Panc1 (cell line): ENCODE results near the gene HYAL1. TPM values are rescaled to one million over a fixed set of nuclear protein-coding genes. Genes with fewer than 3 reads are reported as not detected.

Experiments
- ATAC-seq: fragments of 200-7000 bp; cut with Tn5 transposase; 2 replicates; pipeline ENCODE4 v1.9.1; 2020; ENCODE audit warnings: mild to moderate bottlenecking, moderate library complexity
- BruUV-seq: library from RNA; stranded (reverse); fragments of 400-500 nt; replicated peaks from 2 replicates; lab custom pipeline; 2021; lab: Mats Ljungman, UMichigan
- CTCF ChIA-PET: fragments of 300-600 bp; sonication (Branson Sonifier 250); formaldehyde crosslinking; loops from one replicate; lab custom pipeline; 2022; ENCODE audit warnings: antibody characterized with exemption; lab: Charles Lee
- POLR2A ChIA-PET: fragments of 300-600 bp; sonication (Branson Sonifier 250); formaldehyde crosslinking; loops from one replicate; lab custom pipeline; 2022; ENCODE audit warnings: antibody characterized with exemption; lab: Charles Lee
- DNase-seq: peaks from one replicate; pipeline ENCODE4 v3.0.0-alpha.2; 2010; ENCODE audit warnings: low read depth, low spot score
- H3K27ac ChIP-seq: 2 replicates; pipeline ENCODE4 v1.5.1; 2011; ENCODE audit warnings: mild to moderate bottlenecking, low read length, inconsistent platforms
- H3K27me3 ChIP-seq: fragments of 200-500 bp; sonication (Bioruptor generic); 2 replicates; pipeline ENCODE4 v1.6.0; 2014; ENCODE audit warnings: low read length, inconsistent platforms; ENCODE audit not compliant: control insufficient read depth, insufficient read depth
- H3K36me3 ChIP-seq: fragments of 200-500 bp; sonication (Bioruptor generic); 2 replicates; pipeline ENCODE4 v1.5.1; 2014; ENCODE audit warnings: inconsistent platforms, mild to moderate bottlenecking, low read length, moderate library complexity; ENCODE audit not compliant: control insufficient read depth, insufficient read depth
- H3K4me1 ChIP-seq: 2 replicates; pipeline ENCODE4 v1.5.1; 2011; ENCODE audit warnings: inconsistent platforms, mild to moderate bottlenecking, low read length, moderate library complexity; ENCODE audit not compliant: control insufficient read depth, insufficient read depth
- H3K4me3 ChIP-seq, 2 experiments: 2 replicates each; pipeline ENCODE4 v1.5.1; 2011 to 2012; ENCODE audit warnings: low read depth in 2 of 2, low read length in 2 of 2, mild to moderate bottlenecking in 2 of 2, inconsistent platforms in 1 of 2, moderate library complexity in 1 of 2
- H3K9me3 ChIP-seq: fragments of 200-500 bp; sonication (Bioruptor generic); 2 replicates; pipeline ENCODE4 v1.5.1; 2014; ENCODE audit warnings: low read depth, mild to moderate bottlenecking, inconsistent platforms, low read length, moderate library complexity; ENCODE audit not compliant: control insufficient read depth, insufficient read depth
- CTCF ChIP-seq: fragments of 450-650 bp; IDR thresholded peaks from 2 replicates; pipeline ENCODE4 v1.5.1; 2017; ENCODE audit warnings: mild to moderate bottlenecking
- POLR2AphosphoS5 ChIP-seq: IDR thresholded peaks from 2 replicates; pipeline ENCODE4 v1.6.1; 2012; ENCODE audit warnings: mild to moderate bottlenecking, low read depth, low read length, moderate library complexity
- REST ChIP-seq, 2 experiments: IDR thresholded peaks; 2 replicates each; pipeline ENCODE4 v1.6.1; 2011 to 2012; ENCODE audit warnings: low read depth in 2 of 2, control low read depth in 1 of 2, low read length in 1 of 2, mild to moderate bottlenecking in 1 of 2, moderate library complexity in 1 of 2; ENCODE audit not compliant: insufficient read depth in 1 of 2
- SIN3A ChIP-seq: IDR thresholded peaks from 2 replicates; pipeline ENCODE4 v1.6.1; 2012; ENCODE audit warnings: low read depth, mild to moderate bottlenecking, low read length, moderate library complexity, borderline replicate concordance; ENCODE audit not compliant: insufficient read depth
- TCF7L2 ChIP-seq: IDR thresholded peaks from 2 replicates; pipeline ENCODE4 v1.6.1; 2011; ENCODE audit warnings: mild to moderate bottlenecking, low read depth, low read length, inconsistent platforms
- in situ Hi-C: cut with HindIII; loops from 2 replicates; pipeline ENCODE4 v1.10.0; 2016; ENCODE audit warnings: low sequenced_read_pairs, low pct_unique_long_range_greater_than_20kb
- intact Hi-C: fragments of 100-400 bp; cut with micrococcal nuclease; formaldehyde crosslinking; loops from one replicate; pipeline ENCODE4 v1.10.0; 2022; ENCODE audit not compliant: unreplicated experiment
- total RNA-seq: library from RNA; stranded (reverse); gene quantifications from one replicate; pipeline ENCODE4 v1.2.1, GENCODE V29; 2021; ENCODE audit not compliant: unreplicated experiment

HYAL1 gene
- total RNA-seq, 1 experiment from 2014 or later = 0.18 TPM

GRCh38 chr3:50297384-50297775 lies 6.0 kb downstream of the HYAL1 start:
- intact Hi-C loops (no loop called here), in situ Hi-C loops (no loop called here)
- CTCF ChIA-PET = no interaction called here
- TF ChIP-seq TCF7L2 (no peak), CTCF (no peak), REST (IDR thresholded peaks at IDR 0.05; ENCODE audit: insufficient read depth in 1 of 2, low read depth in 2 of 2, low read length in 1 of 2) (no peak), POLR2AphosphoS5 (no peak), SIN3A (no peak)
- no peaks in the 10 kb centered on the region for H3K36me3 ChIP-seq
- BruUV-seq = no TSS peak
- no peak for DNase-seq
- H3K27me3 ChIP-seq = no peaks in the 10 kb centered on the region
- H3K27ac ChIP-seq = no peak overlapping the region
- POLR2A ChIA-PET = no interaction called here
- H3K4me3 ChIP-seq = no peak overlapping the region
- ATAC-seq = no peak
- H3K4me1 ChIP-seq = peaks cover 10% of the 10 kb centered on the region
- H3K9me3 ChIP-seq = no peaks in the 10 kb centered on the region

GRCh38 chr3:50296721-50297383 lies 6.5 kb downstream of the HYAL1 start:
- no peaks in the 10 kb centered on the region for H3K27me3 ChIP-seq
- no TSS peak for BruUV-seq
- in situ Hi-C loops = no loop called here
- H3K4me3 ChIP-seq = no peak overlapping the region
- ChIA-PET POLR2A (no interaction called here), CTCF (interaction anchor here (0.6 kb wide), 1 partner anchor 265 kb away, joined by 3 read pairs; no protein-coding TSS in a partner anchor)
- H3K4me1 ChIP-seq = peaks cover 10% of the 10 kb centered on the region
- TF ChIP-seq TCF7L2 (no peak), REST (IDR thresholded peaks at IDR 0.05; ENCODE audit: insufficient read depth in 1 of 2, low read depth in 2 of 2, low read length in 1 of 2) (no peak), CTCF (no peak), SIN3A (no peak), POLR2AphosphoS5 (no peak)
- ATAC-seq (no peak), DNase-seq (no peak)
- no peaks in the 10 kb centered on the region for H3K9me3 ChIP-seq
- no peak overlapping the region for H3K27ac ChIP-seq
- intact Hi-C loops = no loop called here
- H3K36me3 ChIP-seq = no peaks in the 10 kb centered on the region
